NT2/D1 (cell line): ENCODE data around the gene CKAP4.

Experiments used
- YY1 ChIP-seq: IDR thresholded peaks from 2 replicates; pipeline ENCODE4 v1.6.1; 2011; ENCODE audit not compliant: insufficient read length, insufficient read depth
- ZNF274 ChIP-seq: IDR thresholded peaks from 2 replicates; pipeline ENCODE4 v1.6.1; 2011; ENCODE audit warnings: mild to moderate bottlenecking, low read depth, low read length

GRCh38 chr12:106217706-106218105, 30.1 kb downstream of the CKAP4 start:
- TF ChIP-seq ZNF274 (no peak), YY1 (no peak)
